ENCODE data around the gene MCF2.

Gene MCF2

DNA sequence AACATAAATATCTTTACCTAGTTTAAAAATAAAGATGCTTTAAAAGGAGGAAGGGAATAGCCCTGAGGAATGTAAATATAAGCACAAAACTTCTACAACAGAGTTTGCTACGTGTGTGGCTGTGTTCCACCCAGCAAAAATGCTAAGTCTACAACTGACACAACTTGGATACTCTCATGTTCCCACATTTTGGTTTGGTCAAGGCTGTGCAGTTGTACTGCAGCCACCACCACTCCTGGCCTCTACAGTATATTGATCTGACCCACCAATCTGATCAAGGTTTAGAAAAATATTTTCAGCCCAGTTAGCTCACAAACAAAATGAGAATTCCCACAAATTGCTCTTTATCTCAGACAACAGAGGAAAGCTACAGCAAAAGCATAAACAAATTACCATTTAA, 165.3 kb downstream of the MCF2 start:
- TF ChIP-seq, protein P1, sequence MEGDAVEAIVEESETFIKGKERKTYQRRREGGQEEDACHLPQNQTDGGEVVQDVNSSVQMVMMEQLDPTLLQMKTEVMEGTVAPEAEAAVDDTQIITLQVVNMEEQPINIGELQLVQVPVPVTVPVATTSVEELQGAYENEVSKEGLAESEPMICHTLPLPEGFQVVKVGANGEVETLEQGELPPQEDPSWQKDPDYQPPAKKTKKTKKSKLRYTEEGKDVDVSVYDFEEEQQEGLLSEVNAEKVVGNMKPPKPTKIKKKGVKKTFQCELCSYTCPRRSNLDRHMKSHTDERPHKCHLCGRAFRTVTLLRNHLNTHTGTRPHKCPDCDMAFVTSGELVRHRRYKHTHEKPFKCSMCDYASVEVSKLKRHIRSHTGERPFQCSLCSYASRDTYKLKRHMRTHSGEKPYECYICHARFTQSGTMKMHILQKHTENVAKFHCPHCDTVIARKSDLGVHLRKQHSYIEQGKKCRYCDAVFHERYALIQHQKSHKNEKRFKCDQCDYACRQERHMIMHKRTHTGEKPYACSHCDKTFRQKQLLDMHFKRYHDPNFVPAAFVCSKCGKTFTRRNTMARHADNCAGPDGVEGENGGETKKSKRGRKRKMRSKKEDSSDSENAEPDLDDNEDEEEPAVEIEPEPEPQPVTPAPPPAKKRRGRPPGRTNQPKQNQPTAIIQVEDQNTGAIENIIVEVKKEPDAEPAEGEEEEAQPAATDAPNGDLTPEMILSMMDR (conservative IDR thresholded peaks at IDR 0.05; ENCODE audit: low read depth, low read length): no peak
- DNase-seq (ENCODE audit: low read depth): no peak
- H3K4me3 ChIP-seq (ENCODE audit: low read length): no peak overlapping the region

DNA sequence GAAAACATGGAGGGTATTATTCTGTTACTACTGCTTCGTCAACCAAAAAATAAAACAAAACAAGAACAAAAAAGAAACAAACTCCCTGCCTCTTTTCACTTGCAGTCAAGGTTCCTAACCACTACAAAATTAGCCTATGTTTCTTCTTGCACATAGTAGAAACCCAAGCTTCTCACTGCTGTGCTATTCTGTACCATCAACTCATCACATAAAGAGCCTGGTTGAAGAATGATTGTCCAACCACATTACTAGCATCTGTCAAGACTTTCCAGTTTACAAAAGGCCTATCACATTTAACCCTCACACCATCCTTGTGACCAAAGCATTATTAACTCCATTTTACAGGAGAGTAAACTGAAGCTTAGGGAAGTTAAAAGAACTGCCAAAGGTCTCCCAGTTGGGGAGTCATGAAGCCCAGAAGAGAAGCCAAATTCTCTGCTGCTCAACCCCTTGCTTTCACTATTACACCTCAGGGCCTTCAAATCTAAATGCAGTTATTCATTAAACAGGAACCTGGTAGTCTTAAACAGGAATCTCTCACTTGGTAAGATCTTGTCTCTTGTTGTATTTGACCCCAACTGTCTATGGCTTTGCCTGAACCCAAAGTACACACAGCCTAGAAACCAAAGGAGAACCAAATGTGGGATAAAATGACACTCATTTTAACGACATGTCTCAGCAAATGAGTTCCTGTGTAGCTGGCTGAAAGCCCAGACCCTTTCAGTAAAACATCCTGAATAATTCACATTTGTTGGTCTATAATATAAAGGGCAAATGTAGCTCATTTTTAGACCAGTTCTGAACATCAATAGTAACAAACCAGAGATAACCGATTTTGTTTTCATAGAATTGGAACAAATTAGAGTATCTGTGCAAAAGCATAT, 168.8 kb downstream of the MCF2 start:
- no peak for DNase-seq (ENCODE audit: low read depth)
- TF ChIP-seq, protein P1 (conservative IDR thresholded peaks at IDR 0.05; ENCODE audit: low read depth, low read length): no peak
- no peak overlapping the region for H3K4me3 ChIP-seq (ENCODE audit: low read length)

DNA sequence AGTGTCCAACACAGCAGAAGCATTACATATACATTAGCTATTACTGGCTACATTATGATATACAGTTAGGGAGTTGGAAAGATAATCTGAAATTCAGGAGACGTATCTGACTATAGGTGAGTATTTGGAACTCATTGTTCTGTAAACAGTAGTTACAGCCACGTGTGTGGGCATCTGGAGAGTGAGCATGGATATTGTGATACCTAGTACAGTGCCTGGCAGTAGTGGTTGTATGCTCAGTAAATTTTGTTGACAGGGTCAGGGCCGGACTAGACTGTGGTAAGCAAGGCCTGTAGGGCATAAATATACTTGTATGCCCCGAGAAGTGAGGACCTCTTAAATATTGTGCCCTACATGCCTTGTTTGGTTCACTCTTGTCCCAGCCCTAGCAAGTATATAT, 174.5 kb downstream of the MCF2 start:
- H3K4me3 ChIP-seq (ENCODE audit: low read length): no peak overlapping the region
- TF ChIP-seq, protein P1 (conservative IDR thresholded peaks at IDR 0.05; ENCODE audit: low read depth, low read length): no peak
- DNase-seq (ENCODE audit: low read depth): no peak

DNA sequence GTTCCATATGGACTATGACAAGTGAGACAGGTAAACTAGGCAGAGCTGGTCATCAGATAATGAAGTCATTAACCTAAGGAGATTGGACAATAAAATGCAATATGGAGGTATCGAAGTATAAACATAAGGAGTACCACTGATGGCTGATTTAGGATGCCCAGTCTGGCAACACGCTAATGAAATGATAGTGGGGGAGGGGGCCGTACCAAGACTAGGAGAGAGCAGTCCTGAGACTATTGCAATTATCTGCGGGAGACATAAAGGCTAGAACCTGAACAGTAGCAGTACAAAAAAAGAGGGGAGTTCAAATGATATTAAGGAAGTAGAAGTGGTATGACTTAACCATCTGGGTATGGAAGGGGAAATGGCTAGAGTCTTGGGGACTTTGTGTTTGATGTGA, 175.1 kb downstream of the MCF2 start:
- TF ChIP-seq, protein P1 (conservative IDR thresholded peaks at IDR 0.05; ENCODE audit: low read depth, low read length): no peak
- no peak overlapping the region for H3K4me3 ChIP-seq (ENCODE audit: low read length)
- DNase-seq (ENCODE audit: low read depth): no peak

Data from retinal pigment epithelial cell (primary cell).